Neuronal stem cell (in vitro differentiated cells): ENCODE measurements around the gene VGF.

Experiments used
- DNase-seq: peaks from one replicate; pipeline ENCODE4 v3.0.0-alpha.2; 2013; ENCODE audit warnings: low spot score
- H2AFZ ChIP-seq: one replicate; pipeline ENCODE4 v1.6.1; 2013; ENCODE audit warnings: mild to moderate bottlenecking, low read length, inconsistent platforms
- H2AK5ac ChIP-seq: 2 replicates; pipeline ENCODE4 v1.6.1; 2013; ENCODE audit warnings: low read depth, mild to moderate bottlenecking, inconsistent platforms, low read length, moderate library complexity, mixed read lengths
- H2BK120ac ChIP-seq: 2 replicates; pipeline ENCODE4 v1.6.1; 2013; ENCODE audit warnings: low read depth, mild to moderate bottlenecking, inconsistent platforms, low read length, moderate library complexity, mixed read lengths
- H2BK12ac ChIP-seq: one replicate; pipeline ENCODE4 v1.6.1; 2013; ENCODE audit warnings: low read length, inconsistent platforms
- H2BK15ac ChIP-seq: 2 replicates; pipeline ENCODE4 v1.6.1; 2013; ENCODE audit warnings: mild to moderate bottlenecking, low read length, inconsistent platforms, mixed read lengths
- H2BK5ac ChIP-seq: one replicate; pipeline ENCODE4 v1.6.1; 2013; ENCODE audit warnings: inconsistent platforms, mild to moderate bottlenecking, low read length, moderate library complexity
- H3K14ac ChIP-seq: one replicate; pipeline ENCODE4 v1.6.1; 2013; ENCODE audit warnings: low read length, inconsistent platforms
- H3K18ac ChIP-seq: 2 replicates; pipeline ENCODE4 v1.6.1; 2013; ENCODE audit warnings: low read length, inconsistent platforms
- H3K23ac ChIP-seq: 2 replicates; pipeline ENCODE4 v1.6.1; 2013; ENCODE audit warnings: low read depth, mild to moderate bottlenecking, mixed read lengths, low read length, inconsistent platforms; ENCODE audit not compliant: poor library complexity
- H3K27ac ChIP-seq: replicated peaks from 3 replicates; pipeline ENCODE4 v1.5.1; 2013; ENCODE audit warnings: low read length, inconsistent platforms
- H3K27me3 ChIP-seq, 3 experiments: 2 replicates each; pipeline ENCODE4 v1.6.1; 2013; ENCODE audit warnings: low read length in 3 of 3, mild to moderate bottlenecking in 2 of 3, inconsistent platforms in 1 of 3, low read depth in 1 of 3, mixed read lengths in 1 of 3, moderate library complexity in 1 of 3; ENCODE audit not compliant: control insufficient read depth in 3 of 3, insufficient read depth in 3 of 3
- H3K36me3 ChIP-seq, 2 donors: replicated peaks in 1 of 2; 2 replicates each; pipeline ENCODE4 v1.6.1; 2013; ENCODE audit warnings: low read length in 2 of 2; ENCODE audit not compliant: control insufficient read depth in 2 of 2, insufficient read depth in 2 of 2
- H3K4ac ChIP-seq: 2 replicates; pipeline ENCODE4 v1.6.1; 2013; ENCODE audit warnings: inconsistent platforms, mild to moderate bottlenecking, low read length, moderate library complexity
- H3K4me1 ChIP-seq, 2 donors: 1 replicate in 1 of 2; 2 replicates in 1 of 2; pipeline ENCODE4 v1.6.1; 2013; ENCODE audit warnings: low read length in 2 of 2, low read depth in 1 of 2; ENCODE audit not compliant: control insufficient read depth in 2 of 2, insufficient read depth in 1 of 2
- H3K4me2 ChIP-seq: one replicate; pipeline ENCODE4 v1.6.1; 2013; ENCODE audit warnings: mild to moderate bottlenecking, low read length, inconsistent platforms; ENCODE audit not compliant: insufficient read depth, poor library complexity, severe bottlenecking
- H3K4me3 ChIP-seq, 2 donors: 2 replicates each; pipeline ENCODE4 v1.5.1; 2013; ENCODE audit warnings: low read length in 2 of 2, mild to moderate bottlenecking in 2 of 2, inconsistent platforms in 1 of 2, moderate library complexity in 1 of 2
- H3K79me1 ChIP-seq: one replicate; pipeline ENCODE4 v1.6.1; 2013; ENCODE audit warnings: low read depth, mild to moderate bottlenecking, inconsistent platforms, low read length, moderate library complexity
- H3K9ac ChIP-seq: one replicate; pipeline ENCODE4 v1.6.1; 2013; ENCODE audit warnings: mild to moderate bottlenecking, low read depth, low read length, inconsistent platforms; ENCODE audit not compliant: poor library complexity
- H3K9me3 ChIP-seq, 2 donors: replicated peaks in 1 of 2; 2 replicates each; pipeline versions ENCODE3 to v1.6.1; 2013; ENCODE audit warnings: low read length in 2 of 2, mild to moderate bottlenecking in 2 of 2, inconsistent platforms in 1 of 2, low read depth in 1 of 2, mixed read lengths in 1 of 2, moderate library complexity in 1 of 2; ENCODE audit not compliant: control insufficient read depth in 2 of 2, insufficient read depth in 1 of 2
- H4K8ac ChIP-seq: one replicate; pipeline ENCODE4 v1.6.1; 2013; ENCODE audit warnings: low read depth, mild to moderate bottlenecking, inconsistent platforms, low read length, moderate library complexity
- H4K91ac ChIP-seq: one replicate; pipeline ENCODE4 v1.6.1; 2013; ENCODE audit warnings: low read length, low read depth, mild to moderate bottlenecking, inconsistent platforms; ENCODE audit not compliant: poor library complexity
- WGBS, 2 donors: extraction: QIAGEN DNeasy Blood & Tissue Kit; methylation state at CpG; one replicate each; pipeline ENCODE4 v1.1.7; 2013; ENCODE audit warnings: missing lambda C conversion rate in 2 of 2, mixed read lengths in 1 of 2; ENCODE audit not compliant: insufficient read length in 2 of 2, insufficient replicate concordance in 1 of 2; ENCODE audit errors: extremely low coverage in 2 of 2; 5-methylcytosine and 5-hydroxymethylcytosine counted together

Gene VGF

DNA sequence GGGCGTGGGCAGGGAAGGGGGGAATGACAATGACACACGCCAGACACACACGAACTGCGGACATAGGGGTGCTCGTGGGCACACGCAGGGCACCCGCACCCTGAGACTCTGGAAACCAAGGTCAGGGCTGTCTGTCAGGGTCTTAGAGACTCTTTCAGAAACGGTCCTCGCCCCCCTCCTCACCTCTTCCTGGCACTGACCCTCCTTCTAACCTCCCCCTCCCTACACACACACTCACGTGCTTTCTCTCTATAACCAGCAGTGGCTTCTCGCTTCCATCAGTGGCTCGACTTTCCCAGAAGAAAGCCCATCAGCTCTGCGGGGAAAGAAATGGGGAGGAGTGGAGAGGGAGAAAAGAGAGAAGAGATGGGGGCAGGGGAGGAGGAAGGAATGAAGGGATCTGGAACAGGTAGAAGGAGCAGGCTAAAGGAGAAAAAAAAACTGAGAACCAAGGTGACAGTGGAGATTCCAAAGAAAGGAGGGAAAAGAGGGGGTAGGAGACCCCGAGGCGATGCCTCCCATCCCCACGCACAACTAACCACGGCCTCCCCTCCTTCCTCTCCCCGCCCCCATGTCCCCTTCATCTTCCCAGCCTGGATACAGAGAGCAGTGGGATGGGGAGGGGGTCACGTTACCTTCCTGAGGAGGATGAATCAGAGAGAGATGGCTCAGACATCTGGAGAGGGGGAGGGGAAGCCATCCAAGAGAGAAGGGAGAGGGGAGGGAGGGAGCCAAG, 1.7 kb upstream of the VGF start:
- peak overlapping the region; percentile 63 for H3K18ac ChIP-seq
- peaks cover 38 to 85% (median 52%) of the 10 kb centered on the region in 3 experiments for H3K27me3 ChIP-seq
- peak overlapping the region; percentile 55 for H3K9ac ChIP-seq
- DNase-seq: no peak
- H2BK15ac ChIP-seq: no peak overlapping the region
- no peaks in the 10 kb centered on the region for H3K9me3 ChIP-seq
- no peak overlapping the region for H2AK5ac ChIP-seq
- H3K23ac ChIP-seq: no peak overlapping the region
- peak overlapping the region; percentile 13 for H2AFZ ChIP-seq
- peak overlapping the region in 1 of 2 donors; percentile 35 for H3K4me3 ChIP-seq
- no peak overlapping the region for H4K91ac ChIP-seq
- H3K4me2 ChIP-seq: peak overlapping the region; percentile 38
- no CpG with 5 or more reads among the region's 19 CpGs for WGBS, 2 donors
- no peak overlapping the region for H2BK120ac ChIP-seq
- H3K27ac ChIP-seq: no peak overlapping the region
- H3K14ac ChIP-seq: no peak overlapping the region
- H2BK12ac ChIP-seq: no peak overlapping the region
- H3K79me1 ChIP-seq: no peaks in the 10 kb centered on the region
- H2BK5ac ChIP-seq: no peak overlapping the region
- peaks cover 50 to 71% of the 10 kb centered on the region in 2 donors for H3K4me1 ChIP-seq
- no peak overlapping the region for H4K8ac ChIP-seq
- H3K36me3 ChIP-seq: no peaks in the 10 kb centered on the region
- H3K4ac ChIP-seq: no peak overlapping the region

GRCh38 chr7:101166648-101166908, 1.2 kb upstream of the VGF start:
- peaks cover 47 to 71% of the 10 kb centered on the region in 2 donors for H3K4me1 ChIP-seq
- no peak overlapping the region for H4K91ac ChIP-seq
- H3K9me3 ChIP-seq: no peaks in the 10 kb centered on the region
- peak overlapping the region in 1 of 2 donors; percentile 41 for H3K4me3 ChIP-seq
- no peak overlapping the region for H2BK15ac ChIP-seq
- H3K18ac ChIP-seq: peak overlapping the region; percentile 63
- H3K23ac ChIP-seq: no peak overlapping the region
- H3K4me2 ChIP-seq: peak overlapping the region; percentile 85
- H4K8ac ChIP-seq: no peak overlapping the region
- H3K36me3 ChIP-seq: no peaks in the 10 kb centered on the region
- no peak overlapping the region for H2BK12ac ChIP-seq
- H2BK120ac ChIP-seq: no peak overlapping the region
- peaks cover 33 to 80% (median 47%) of the 10 kb centered on the region in 3 experiments for H3K27me3 ChIP-seq
- no peak overlapping the region for H2AK5ac ChIP-seq
- H3K27ac ChIP-seq: no peak overlapping the region
- H2AFZ ChIP-seq: peak overlapping the region; percentile 13
- H3K9ac ChIP-seq: no peak overlapping the region
- H3K14ac ChIP-seq: no peak overlapping the region
- H3K4ac ChIP-seq: no peak overlapping the region
- no peak for DNase-seq
- no peak overlapping the region for H2BK5ac ChIP-seq
- WGBS, 2 donors: no CpG with 5 or more reads among the region's 11 CpGs
- no peaks in the 10 kb centered on the region for H3K79me1 ChIP-seq

- Histone ChIP-seq H4K91ac (no peak overlapping the region), H2AFZ (peak overlapping the region; percentile 31), H2AK5ac (no peak overlapping the region), H3K4me1 (peaks cover 47 to 72% of the 10 kb centered on the region in 2 donors), H3K4ac (no peak overlapping the region), H2BK120ac (no peak overlapping the region), H3K14ac (no peak overlapping the region), H3K4me3 (peak overlapping the region; percentile 41 to 72), H3K27me3 (peaks cover 28 to 75% (median 42%) of the 10 kb centered on the region in 3 experiments), H3K36me3 (no peaks in the 10 kb centered on the region), H3K23ac (no peak overlapping the region), H3K4me2 (peak overlapping the region; percentile 85), H3K18ac (no peak overlapping the region), H3K79me1 (no peaks in the 10 kb centered on the region), H2BK12ac (no peak overlapping the region), H2BK15ac (no peak overlapping the region), H3K27ac (no peak overlapping the region), H4K8ac (no peak overlapping the region), H3K9ac (no peak overlapping the region), H2BK5ac (no peak overlapping the region), H3K9me3 (no peaks in the 10 kb centered on the region)
- whole genome bisulfite sequencing, 2 donors: no CpG with 5 or more reads among the region's 38 CpGs
- DNase-seq: no peak
These were observed 734 bp upstream of the VGF start for GRCh38 chr7:101165958-101166647.

DNA sequence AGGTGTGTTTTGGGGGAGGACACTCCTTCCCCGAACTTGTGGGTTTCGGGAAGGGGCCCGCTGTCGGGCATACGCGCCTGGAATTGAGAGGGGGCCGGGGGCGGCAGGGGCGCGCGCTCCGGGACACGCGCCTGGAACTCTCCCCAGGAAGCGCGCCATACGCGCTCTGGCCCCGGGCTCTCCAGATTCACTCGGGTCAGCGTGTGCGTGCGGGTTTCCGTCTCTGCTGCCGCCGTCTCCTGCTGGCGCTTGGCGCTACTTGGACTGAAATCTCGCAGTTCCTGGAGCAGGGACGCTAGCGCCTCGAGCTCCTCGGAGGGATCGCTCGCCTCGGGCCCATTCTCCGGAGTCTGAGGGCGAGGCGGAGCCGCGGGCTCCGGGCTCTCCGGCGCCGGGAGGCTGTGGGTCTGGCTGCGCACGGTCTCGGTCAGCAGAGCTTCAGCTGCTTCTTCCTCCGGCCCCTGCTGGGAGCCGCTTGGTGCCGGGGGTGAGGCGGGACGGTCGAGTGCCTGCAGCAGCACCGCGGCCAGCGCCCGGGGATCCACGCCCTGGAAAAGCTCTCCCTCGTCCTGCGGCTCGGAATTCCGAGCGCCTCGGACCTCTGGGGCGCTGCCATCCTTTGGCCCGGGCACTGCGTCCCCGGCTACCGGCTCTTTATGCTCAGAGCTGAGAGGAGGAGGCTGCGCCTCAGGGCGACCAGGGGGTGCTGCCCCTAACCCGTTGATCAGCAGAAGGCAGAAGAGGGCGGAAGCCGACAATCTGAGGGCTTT, 1.1 kb downstream of the VGF start:
- Histone ChIP-seq H2BK15ac (no peak overlapping the region), H3K23ac (peak overlapping the region; percentile 92), H3K27me3 (peaks cover 10 to 56% (median 26%) of the 10 kb centered on the region in 3 experiments), H4K8ac (no peak overlapping the region), H2BK12ac (no peak overlapping the region), H3K36me3 (peaks cover under 1 to 10% of the 10 kb centered on the region in 2 donors), H3K18ac (peak overlapping the region; percentile 87), H4K91ac (no peak overlapping the region), H3K4ac (no peak overlapping the region), H2BK5ac (no peak overlapping the region), H3K4me2 (peak overlapping the region; percentile 94), H3K4me3 (peak overlapping the region; percentile 59 to 76), H2AFZ (peak overlapping the region; percentile 86), H2BK120ac (no peak overlapping the region), H2AK5ac (no peak overlapping the region), H3K14ac (no peak overlapping the region), H3K4me1 (peaks cover 41 to 62% of the 10 kb centered on the region in 2 donors), H3K27ac (no peak overlapping the region), H3K9ac (peak overlapping the region; percentile 68), H3K79me1 (no peaks in the 10 kb centered on the region), H3K9me3 (no peaks in the 10 kb centered on the region)
- no CpG with 5 or more reads among the region's 75 CpGs for WGBS, 2 donors
- DNase-seq: no peak
